ENCODE results near the gene SERPINB13.
"Not testable (repeated sequence)": the region's sequence is repeated elsewhere in the genome, so short reads cannot be mapped to it uniquely, and the experiment has no call there.

The SERPINB13 gene

DNA sequence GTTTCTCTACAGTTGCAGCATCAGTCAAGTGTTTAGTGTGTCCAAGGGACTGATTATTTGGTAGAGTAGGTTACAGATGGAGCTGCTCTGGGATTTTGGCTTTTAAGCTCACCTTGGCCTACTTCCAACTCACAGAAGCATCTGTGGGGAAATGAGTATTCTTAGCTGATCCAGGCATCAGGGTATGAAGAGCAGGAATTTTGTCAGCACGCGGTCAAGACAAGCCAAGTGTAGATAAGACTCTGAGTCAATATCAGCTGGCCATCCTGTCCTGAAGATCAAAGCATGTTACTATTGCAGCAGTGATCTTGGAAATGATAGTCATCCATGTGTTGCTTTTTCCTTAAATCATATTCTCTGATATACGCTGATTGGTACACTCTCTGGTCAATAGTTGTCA, 32.5 kb downstream of the SERPINB13 start:
- DNase-seq (ENCODE audit: low read depth), result no peak
- TF ChIP-seq, protein P1, sequence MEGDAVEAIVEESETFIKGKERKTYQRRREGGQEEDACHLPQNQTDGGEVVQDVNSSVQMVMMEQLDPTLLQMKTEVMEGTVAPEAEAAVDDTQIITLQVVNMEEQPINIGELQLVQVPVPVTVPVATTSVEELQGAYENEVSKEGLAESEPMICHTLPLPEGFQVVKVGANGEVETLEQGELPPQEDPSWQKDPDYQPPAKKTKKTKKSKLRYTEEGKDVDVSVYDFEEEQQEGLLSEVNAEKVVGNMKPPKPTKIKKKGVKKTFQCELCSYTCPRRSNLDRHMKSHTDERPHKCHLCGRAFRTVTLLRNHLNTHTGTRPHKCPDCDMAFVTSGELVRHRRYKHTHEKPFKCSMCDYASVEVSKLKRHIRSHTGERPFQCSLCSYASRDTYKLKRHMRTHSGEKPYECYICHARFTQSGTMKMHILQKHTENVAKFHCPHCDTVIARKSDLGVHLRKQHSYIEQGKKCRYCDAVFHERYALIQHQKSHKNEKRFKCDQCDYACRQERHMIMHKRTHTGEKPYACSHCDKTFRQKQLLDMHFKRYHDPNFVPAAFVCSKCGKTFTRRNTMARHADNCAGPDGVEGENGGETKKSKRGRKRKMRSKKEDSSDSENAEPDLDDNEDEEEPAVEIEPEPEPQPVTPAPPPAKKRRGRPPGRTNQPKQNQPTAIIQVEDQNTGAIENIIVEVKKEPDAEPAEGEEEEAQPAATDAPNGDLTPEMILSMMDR (conservative IDR thresholded peaks at IDR 0.05; ENCODE audit: low read depth, low read length), result no peak
- no peak overlapping the region for H3K4me3 ChIP-seq (ENCODE audit: low read length)

DNA sequence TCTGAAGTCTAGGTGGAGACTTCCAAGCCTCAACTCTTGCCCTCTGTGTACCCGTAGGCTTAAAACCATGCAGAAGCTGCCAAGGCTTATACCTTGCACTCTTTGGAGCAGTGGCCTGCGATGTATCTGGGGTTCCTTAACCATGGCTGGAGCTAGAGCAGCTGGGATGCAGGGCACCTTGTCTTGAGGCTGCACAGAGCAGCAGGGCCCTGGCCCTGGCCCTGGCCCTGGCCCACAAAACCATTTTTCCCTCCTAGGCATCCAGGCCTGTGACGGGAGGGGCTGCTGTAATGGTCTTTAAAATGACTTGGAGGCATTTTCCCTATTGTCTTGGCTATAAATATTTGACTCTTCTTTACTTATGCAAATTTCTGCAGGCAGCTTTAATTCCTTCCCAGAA, 37.7 kb downstream of the SERPINB13 start:
- TF ChIP-seq, protein P1 (conservative IDR thresholded peaks at IDR 0.05; ENCODE audit: low read depth, low read length), result no peak
- H3K4me3 ChIP-seq (ENCODE audit: low read length), result no peak overlapping the region
- DNase-seq (ENCODE audit: low read depth), result no peak

DNA sequence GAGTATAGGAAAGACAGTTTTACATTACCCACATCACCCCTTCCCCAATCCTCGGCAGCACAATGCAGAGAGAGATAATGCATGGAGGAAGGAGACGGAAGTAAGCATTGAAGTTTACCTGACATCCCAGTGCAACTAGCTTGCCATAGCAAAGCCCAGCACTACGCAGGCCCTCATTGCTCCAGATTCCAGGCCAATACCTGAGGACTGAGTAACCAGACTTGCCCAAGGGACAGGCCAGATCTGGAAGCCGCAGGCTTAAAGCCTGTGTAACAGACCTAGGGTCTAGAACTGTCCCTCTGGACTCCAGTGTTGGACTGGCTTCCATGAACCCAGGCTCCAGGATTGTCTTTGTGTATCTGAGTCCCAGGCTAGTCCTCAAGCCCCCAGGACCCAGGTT, 39.3 kb downstream of the SERPINB13 start:
- TF ChIP-seq, protein P1 (conservative IDR thresholded peaks at IDR 0.05; ENCODE audit: low read depth, low read length), result no peak
- no peak overlapping the region for H3K4me3 ChIP-seq (ENCODE audit: low read length)
- DNase-seq (ENCODE audit: low read depth), result no peak

DNA sequence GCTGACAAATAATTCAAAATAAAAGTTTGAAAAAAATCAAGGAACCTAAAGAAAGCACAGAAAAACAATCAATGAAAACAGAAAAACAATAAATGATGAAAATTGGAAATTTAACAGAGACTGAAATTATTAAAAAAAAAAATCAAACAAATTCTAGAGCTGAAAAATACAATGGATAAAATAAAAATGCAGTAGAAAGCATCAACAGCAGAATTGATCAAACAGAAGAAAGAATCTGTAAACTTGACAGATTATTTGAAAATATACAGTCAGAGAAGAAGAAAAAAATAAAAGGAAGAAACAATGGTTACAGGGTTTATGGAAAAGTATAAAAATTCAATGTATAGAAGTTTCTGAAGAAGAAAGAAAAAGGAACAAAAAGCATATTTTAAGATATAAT, 40.7 kb downstream of the SERPINB13 start:
- DNase-seq (ENCODE audit: low read depth), result no peak
- H3K4me3 ChIP-seq (ENCODE audit: low read length), result no peak overlapping the region
- TF ChIP-seq, protein P1 (conservative IDR thresholded peaks at IDR 0.05; ENCODE audit: low read depth, low read length), result no peak

DNA sequence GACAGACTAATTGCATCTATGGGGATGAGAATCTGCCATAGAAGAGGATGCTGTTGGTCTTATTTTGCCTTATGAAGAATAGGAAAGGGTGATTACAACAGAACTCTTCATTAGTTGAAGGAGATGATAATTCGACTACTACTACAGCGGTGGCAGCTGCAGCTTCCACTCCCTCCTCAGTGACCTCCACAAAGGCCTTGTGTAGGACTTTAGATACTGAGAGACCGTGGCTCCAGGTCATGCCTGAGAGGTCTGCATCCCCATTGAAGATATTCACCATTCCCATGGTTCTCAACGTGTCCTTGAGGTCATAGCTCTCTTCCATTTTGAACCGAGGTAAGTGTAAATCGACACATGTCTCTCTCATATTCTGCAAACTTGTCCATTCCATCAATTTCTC, 50.6 kb downstream of the SERPINB13 start:
- TF ChIP-seq, protein P1 (conservative IDR thresholded peaks at IDR 0.05; ENCODE audit: low read depth, low read length), result no peak
- DNase-seq (ENCODE audit: low read depth), result no peak
- H3K4me3 ChIP-seq (ENCODE audit: low read length), result no peak overlapping the region

DNA sequence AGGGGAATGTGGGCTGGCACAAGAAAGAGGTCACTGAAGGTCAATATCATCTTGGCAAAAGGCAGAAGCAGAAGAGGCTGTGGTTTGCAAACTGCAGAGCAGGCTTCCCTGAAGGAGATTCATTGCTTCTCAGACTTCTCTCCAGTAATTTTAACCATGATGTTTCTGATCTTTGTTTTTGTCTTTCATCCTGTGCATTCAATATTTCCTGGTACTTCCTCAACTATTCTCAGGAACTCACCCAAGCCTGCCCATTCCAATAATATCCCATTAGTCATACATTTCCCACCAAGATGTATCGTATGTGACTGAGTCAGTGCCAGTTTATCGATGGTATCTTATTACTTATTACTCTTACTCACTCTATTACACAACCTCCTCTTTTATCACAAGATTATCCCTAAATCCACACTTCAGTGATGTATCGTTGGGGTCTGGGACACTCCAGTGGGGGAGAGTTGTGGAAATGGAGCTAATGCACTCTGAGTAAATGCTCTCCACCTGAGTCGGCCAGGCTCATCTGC, 54.1 kb downstream of the SERPINB13 start:
- not testable (repeated sequence) for DNase-seq (ENCODE audit: low read depth); H3K4me3 ChIP-seq (ENCODE audit: low read length)

DNA sequence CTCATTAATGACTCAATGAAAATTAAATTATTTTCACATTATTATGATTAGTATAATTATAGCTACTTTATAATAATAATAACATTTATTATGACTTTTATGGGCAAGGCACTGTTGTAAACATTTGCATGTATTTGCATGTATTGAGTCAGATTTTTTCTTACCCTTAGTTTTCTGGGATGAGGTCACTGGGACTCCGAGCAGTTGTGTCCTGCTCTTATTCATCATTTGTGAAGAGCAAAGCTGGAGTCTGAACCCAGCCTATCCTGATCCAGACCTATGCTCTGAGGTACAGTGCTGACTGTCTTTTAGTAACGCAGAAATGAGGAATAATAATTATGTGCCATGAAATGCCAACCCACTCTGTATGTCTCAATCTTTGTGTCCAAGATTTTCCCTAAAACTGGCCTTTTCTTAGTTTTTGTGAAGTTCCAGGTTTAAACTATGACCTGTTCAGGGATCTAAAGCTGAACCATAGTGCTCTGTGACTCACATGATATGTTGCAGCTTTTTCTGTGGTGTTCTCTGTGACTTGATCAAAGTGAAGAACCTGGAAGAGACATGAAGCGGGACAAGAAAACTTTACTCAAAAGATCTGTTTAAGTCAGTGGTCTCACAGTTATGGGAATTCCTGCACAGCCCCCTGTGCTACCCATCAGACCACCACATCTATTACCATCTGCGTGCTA, 55.7 kb downstream of the SERPINB13 start:
- not testable (repeated sequence) for H3K4me3 ChIP-seq (ENCODE audit: low read length); DNase-seq (ENCODE audit: low read depth)

DNA sequence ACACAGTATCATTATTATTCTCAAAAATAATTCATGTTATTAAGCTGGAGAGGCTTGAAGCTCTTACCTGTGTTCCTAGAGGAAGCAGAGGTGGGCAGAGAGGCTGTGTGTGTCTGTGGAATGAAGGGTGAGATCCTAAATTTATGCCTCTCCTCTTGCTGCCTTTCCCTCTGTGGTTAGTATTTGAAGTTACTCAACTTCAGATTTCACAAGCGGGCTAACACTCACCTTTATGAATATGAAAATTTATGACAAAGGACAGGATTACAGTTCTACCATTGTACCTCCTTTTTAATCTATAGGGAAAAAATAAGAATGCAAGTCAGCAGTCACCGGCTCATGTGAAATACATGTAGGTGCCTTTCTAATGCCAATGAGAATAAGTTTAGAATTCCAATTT, 57.0 kb downstream of the SERPINB13 start, which contains the start of gene SERPINB4:
Gene SERPINB4 (minus strand): TSS at position 115 of the 400 bp plus-strand sequence. CDS start 679 bp downstream, outside the sequence.
- not testable (repeated sequence) for H3K4me3 ChIP-seq (ENCODE audit: low read length); DNase-seq (ENCODE audit: low read depth)

DNA sequence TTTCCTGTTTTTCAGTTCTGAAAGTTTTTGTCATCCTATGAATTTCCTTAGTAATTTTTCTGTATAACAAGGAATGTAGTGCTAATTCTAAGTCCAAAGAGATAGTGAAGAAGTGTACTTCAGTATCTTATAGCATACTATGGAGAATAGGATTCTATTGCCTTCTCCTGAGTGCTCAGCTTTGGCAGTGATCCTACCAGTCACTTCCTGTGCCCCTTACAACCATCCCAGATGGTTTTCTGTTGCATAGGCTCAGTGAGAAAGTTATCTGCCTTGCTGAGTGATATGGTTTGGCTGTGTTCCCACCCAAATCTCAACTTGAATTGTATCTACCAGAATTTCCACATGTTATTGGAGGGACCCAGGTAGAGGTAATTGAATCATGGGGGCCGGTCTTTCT, 57.6 kb downstream of the SERPINB13 start:
- not testable (repeated sequence) for H3K4me3 ChIP-seq (ENCODE audit: low read length); DNase-seq (ENCODE audit: low read depth)
